Suprapubic skin (tissue), 4 donors: ENCODE measurements around the gene TMEM245.

Experiments used
- EP300 ChIP-seq: sonication (generic); formaldehyde crosslinking; IDR thresholded peaks from one replicate; pipeline ENCODE4 v1.6.1; 2017; ENCODE audit warnings: antibody characterized with exemption
- POLR2A ChIP-seq, 2 donors: fragments of 450-650 bp; IDR thresholded peaks; one replicate each; pipeline ENCODE4 v1.6.1; 2017; ENCODE audit warnings: antibody characterized with exemption in 2 of 2, mild to moderate bottlenecking in 2 of 2, moderate library complexity in 2 of 2
- POLR2AphosphoS5 ChIP-seq, 3 donors: sonication (generic); formaldehyde crosslinking; IDR thresholded peaks; one replicate each; pipeline ENCODE4 v1.6.1; 2017; ENCODE audit warnings: antibody characterized with exemption in 3 of 3
- TF ChIP-seq, protein P1 (sequence below), 2 donors: fragments of 200-600 bp in 1 of 2; fragments of 450-650 bp in 1 of 2; sonication (generic) in 1 of 2; IDR thresholded peaks; one replicate each; pipeline ENCODE4 v1.5.1; 2016 to 2019; ENCODE audit warnings: antibody characterized with exemption in 2 of 2, mild to moderate bottlenecking in 1 of 2, moderate library complexity in 1 of 2

GRCh38 chr9:109083141-109083540 is 36.6 kb downstream of the TMEM245 start:
- TF ChIP-seq, protein P1, sequence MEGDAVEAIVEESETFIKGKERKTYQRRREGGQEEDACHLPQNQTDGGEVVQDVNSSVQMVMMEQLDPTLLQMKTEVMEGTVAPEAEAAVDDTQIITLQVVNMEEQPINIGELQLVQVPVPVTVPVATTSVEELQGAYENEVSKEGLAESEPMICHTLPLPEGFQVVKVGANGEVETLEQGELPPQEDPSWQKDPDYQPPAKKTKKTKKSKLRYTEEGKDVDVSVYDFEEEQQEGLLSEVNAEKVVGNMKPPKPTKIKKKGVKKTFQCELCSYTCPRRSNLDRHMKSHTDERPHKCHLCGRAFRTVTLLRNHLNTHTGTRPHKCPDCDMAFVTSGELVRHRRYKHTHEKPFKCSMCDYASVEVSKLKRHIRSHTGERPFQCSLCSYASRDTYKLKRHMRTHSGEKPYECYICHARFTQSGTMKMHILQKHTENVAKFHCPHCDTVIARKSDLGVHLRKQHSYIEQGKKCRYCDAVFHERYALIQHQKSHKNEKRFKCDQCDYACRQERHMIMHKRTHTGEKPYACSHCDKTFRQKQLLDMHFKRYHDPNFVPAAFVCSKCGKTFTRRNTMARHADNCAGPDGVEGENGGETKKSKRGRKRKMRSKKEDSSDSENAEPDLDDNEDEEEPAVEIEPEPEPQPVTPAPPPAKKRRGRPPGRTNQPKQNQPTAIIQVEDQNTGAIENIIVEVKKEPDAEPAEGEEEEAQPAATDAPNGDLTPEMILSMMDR (IDR thresholded peaks at IDR 0.05): no peak
- TF ChIP-seq POLR2A (IDR thresholded peaks at IDR 0.05) (no peak), EP300 (no peak), POLR2AphosphoS5 (IDR thresholded peaks at IDR 0.05) (no peak)
